ENCODE results near the gene FLT1. TPM values are rescaled to one million over a fixed set of nuclear protein-coding genes. Genes with fewer than 3 reads are reported as not detected.

The FLT1 gene
- total RNA-seq, 1 donor from 2014 or later: 6.5 TPM

DNA sequence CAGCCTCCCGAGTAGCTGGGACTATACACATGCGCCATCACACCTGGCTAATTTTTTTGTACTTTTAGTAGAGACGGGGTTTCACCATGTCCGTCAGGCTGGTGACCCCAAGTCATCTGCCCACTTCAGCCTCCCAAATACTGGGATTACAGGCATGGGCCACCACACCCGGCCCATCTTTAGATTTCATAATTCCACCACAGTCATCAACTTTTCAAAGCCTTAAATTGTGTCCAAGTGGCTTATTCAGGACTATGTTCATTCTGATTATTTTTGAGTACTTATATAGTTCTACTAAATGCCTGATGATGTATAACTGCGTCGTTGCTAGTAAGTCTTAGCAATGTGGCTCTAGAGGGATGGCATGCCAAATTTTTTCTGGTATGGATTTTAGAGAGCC, 36.9 kb downstream of the FLT1 start:
- H3K4me1 Mint-ChIP-seq: no peaks in the 10 kb centered on the region
- TF ChIP-seq, protein P1, sequence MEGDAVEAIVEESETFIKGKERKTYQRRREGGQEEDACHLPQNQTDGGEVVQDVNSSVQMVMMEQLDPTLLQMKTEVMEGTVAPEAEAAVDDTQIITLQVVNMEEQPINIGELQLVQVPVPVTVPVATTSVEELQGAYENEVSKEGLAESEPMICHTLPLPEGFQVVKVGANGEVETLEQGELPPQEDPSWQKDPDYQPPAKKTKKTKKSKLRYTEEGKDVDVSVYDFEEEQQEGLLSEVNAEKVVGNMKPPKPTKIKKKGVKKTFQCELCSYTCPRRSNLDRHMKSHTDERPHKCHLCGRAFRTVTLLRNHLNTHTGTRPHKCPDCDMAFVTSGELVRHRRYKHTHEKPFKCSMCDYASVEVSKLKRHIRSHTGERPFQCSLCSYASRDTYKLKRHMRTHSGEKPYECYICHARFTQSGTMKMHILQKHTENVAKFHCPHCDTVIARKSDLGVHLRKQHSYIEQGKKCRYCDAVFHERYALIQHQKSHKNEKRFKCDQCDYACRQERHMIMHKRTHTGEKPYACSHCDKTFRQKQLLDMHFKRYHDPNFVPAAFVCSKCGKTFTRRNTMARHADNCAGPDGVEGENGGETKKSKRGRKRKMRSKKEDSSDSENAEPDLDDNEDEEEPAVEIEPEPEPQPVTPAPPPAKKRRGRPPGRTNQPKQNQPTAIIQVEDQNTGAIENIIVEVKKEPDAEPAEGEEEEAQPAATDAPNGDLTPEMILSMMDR (IDR thresholded peaks at IDR 0.05; ENCODE audit: unreplicated experiment): no peak
- peaks cover 3% of the 10 kb centered on the region for H3K9me3 Mint-ChIP-seq
- no peaks in the 10 kb centered on the region for H3K36me3 Mint-ChIP-seq
- no peak for DNase-seq (ENCODE audit: low spot score in 2 of 2, unreplicated experiment in 2 of 2)
- no peak overlapping the region for H3K4me3 Mint-ChIP-seq
- H3K27ac Mint-ChIP-seq: no peak overlapping the region
- peaks cover 13% of the 10 kb centered on the region for H3K27me3 Mint-ChIP-seq (ENCODE audit: low read depth)

DNA sequence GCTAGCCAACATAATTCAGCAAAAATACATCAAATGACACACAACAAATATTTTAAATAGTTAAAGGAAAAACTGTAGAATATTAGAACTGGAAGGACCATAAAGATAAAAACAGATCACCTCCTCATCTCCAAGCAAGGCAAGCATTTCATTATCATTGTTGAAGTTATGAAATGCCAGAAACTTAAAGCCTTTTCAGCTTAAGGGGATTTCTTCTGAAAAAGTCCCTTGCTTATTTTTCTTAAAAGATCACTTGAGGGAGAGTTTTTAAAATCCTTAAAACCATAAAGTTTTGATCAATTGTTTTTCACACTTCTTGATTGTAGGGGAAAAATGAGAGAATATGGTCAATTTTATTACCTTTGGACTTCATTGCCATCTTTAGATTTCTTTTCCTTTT, 37.4 kb downstream of the FLT1 start:
- Mint-ChIP-seq H3K4me3 (no peak overlapping the region), H3K4me1 (peaks cover under 1% of the 10 kb centered on the region), H3K9me3 (peaks cover 3% of the 10 kb centered on the region), H3K27me3 (ENCODE audit: low read depth) (peaks cover 13% of the 10 kb centered on the region), H3K27ac (no peak overlapping the region), H3K36me3 (no peaks in the 10 kb centered on the region)
- TF ChIP-seq, protein P1 (IDR thresholded peaks at IDR 0.05; ENCODE audit: unreplicated experiment): no peak
- no peak for DNase-seq (ENCODE audit: low spot score in 2 of 2, unreplicated experiment in 2 of 2)

DNA sequence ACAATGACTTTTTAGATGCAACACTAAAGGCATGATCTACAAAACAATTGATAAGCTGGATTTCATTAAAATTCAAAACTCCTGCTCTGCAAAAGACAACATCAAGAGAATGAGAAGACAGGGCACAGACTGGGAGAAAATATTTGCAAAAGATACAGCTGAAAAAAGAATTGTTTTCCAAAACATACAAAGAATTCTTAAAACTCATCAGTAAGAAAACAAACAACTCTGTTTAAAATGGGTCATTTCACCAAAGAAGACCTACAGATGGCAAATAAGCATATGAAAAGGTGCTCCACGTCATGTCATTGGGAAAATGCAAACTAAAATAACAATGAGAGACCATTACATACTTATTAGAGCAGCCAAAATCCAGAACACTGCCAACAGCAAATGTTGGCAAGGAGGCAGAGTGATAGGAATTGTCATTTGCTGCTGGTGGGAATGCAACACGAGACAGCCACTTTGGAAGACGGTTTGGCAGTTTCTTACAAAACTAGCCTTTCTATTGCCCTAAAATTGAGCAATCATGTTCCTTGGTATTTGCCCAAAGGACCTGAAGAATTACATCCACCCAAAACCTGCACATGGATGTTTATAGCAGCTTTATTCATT, 39.2 kb downstream of the FLT1 start:
- Mint-ChIP-seq H3K27me3 (ENCODE audit: low read depth) (peaks cover 13% of the 10 kb centered on the region), H3K9me3 (no peaks in the 10 kb centered on the region), H3K27ac (no peak overlapping the region), H3K36me3 (no peaks in the 10 kb centered on the region), H3K4me3 (no peak overlapping the region), H3K4me1 (peaks cover 14% of the 10 kb centered on the region)
- no peak for DNase-seq (ENCODE audit: low spot score in 2 of 2, unreplicated experiment in 2 of 2)
- TF ChIP-seq, protein P1 (IDR thresholded peaks at IDR 0.05; ENCODE audit: unreplicated experiment): no peak

DNA sequence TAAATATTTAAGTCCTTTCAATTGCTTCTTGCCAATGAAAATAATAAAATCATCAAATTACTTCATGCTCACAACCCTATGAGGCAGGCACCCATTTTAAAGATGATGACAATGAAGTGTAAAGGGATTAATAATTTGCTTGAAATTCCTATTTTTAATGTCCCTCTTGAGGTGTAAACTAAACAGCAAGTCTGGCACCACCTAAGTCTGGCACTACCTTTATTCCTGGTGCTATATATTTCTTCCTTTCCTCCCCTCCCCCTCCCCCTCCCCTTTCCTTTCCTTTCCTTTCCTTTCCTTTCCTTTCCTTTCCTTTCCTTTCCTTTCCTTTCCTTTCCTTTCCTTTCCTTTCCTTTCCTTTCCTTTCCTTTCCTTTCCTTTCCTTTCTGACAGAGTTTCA, 42.2 kb downstream of the FLT1 start:
- Mint-ChIP-seq H3K9me3 (peaks cover 9% of the 10 kb centered on the region), H3K4me1 (peaks cover 28% of the 10 kb centered on the region), H3K27ac (no peak overlapping the region), H3K36me3 (peaks cover 5% of the 10 kb centered on the region), H3K27me3 (ENCODE audit: low read depth) (peaks cover 11% of the 10 kb centered on the region), H3K4me3 (no peak overlapping the region)
- no peak for DNase-seq (ENCODE audit: low spot score in 2 of 2, unreplicated experiment in 2 of 2)
- TF ChIP-seq, protein P1 (IDR thresholded peaks at IDR 0.05; ENCODE audit: unreplicated experiment): no peak

DNA sequence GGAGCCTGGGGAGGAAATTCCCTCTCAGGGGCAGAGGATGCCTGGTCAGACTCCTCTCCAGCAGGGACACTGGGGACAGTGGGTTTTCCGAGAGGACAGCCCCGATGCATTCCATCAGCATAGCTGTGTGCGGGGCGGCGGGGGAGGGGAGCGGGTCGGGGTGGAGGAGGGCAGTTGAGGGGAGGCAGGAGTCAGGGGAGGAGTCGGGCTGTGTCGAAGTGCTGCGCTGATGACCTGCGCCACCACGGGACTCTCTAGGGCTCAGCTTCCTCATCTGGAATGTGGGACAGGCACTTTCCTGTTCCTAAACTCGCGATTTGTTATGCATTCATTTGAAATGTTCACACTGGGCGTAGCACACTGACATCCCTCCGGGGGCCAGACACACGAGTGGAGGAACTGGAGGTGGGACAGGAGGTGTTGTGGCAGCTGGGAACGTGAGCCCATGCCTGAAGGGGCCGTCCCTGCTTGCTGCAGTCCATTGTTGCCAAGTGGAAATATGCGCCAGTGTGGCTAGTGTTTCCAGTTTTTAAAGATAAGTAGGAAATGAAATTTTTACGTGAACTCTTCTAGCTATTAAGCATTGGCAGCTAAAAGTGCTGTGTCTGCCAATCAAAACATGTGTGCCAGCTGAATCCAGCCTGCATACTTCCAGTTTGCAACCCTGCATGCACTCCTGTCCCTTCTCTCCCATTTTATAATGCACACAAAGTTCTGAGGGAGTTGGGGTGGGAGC, 43.3 kb downstream of the FLT1 start:
- TF ChIP-seq, protein P1 (IDR thresholded peaks at IDR 0.05; ENCODE audit: unreplicated experiment): no peak
- Mint-ChIP-seq H3K4me3 (no peak overlapping the region), H3K27ac (no peak overlapping the region), H3K9me3 (peaks cover 11% of the 10 kb centered on the region), H3K27me3 (ENCODE audit: low read depth) (peaks cover 11% of the 10 kb centered on the region), H3K36me3 (peaks cover 5% of the 10 kb centered on the region), H3K4me1 (peaks cover 28% of the 10 kb centered on the region)
- DNase-seq (ENCODE audit: low spot score in 2 of 2, unreplicated experiment in 2 of 2): no peak

Data from mesothelial cell of epicardium (in vitro differentiated cells).